ENCODE data around the gene MPC2.

Gene MPC2

DNA sequence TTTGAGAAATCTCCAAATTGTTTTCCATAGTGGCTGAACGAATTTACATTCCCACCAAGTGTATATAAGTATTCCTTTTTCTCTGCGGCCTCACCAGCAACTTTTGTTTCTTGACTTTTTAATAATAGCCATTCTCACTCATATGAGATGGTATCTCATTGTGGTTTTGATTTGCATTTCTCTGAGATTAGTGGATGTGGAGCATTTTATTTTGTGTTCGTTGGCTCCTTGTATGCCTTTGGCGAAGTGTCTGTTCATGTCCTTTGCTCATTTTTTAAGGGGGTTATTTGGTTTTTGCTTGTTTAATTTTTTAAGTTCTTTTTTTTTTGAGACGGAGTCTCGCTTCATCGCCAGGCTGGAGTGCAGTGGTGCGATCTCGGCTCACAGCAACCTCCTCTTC, 45.1 kb upstream of the MPC2 start:
- TF ChIP-seq, protein P1, sequence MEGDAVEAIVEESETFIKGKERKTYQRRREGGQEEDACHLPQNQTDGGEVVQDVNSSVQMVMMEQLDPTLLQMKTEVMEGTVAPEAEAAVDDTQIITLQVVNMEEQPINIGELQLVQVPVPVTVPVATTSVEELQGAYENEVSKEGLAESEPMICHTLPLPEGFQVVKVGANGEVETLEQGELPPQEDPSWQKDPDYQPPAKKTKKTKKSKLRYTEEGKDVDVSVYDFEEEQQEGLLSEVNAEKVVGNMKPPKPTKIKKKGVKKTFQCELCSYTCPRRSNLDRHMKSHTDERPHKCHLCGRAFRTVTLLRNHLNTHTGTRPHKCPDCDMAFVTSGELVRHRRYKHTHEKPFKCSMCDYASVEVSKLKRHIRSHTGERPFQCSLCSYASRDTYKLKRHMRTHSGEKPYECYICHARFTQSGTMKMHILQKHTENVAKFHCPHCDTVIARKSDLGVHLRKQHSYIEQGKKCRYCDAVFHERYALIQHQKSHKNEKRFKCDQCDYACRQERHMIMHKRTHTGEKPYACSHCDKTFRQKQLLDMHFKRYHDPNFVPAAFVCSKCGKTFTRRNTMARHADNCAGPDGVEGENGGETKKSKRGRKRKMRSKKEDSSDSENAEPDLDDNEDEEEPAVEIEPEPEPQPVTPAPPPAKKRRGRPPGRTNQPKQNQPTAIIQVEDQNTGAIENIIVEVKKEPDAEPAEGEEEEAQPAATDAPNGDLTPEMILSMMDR (conservative IDR thresholded peaks at IDR 0.05; ENCODE audit: low read length): no peak
- no peak for TF ChIP-seq EZH2phosphoT487 (IDR thresholded peaks at IDR 0.05; ENCODE audit: borderline replicate concordance)
- H3K9me3 ChIP-seq (ENCODE audit: insufficient read depth, low read depth, low read length): no peaks in the 10 kb centered on the region
- H3K4me1 ChIP-seq (ENCODE audit: insufficient read depth, low read length, poor library complexity, severe bottlenecking): peaks cover 9% of the 10 kb centered on the region
- H3K27me3 ChIP-seq (ENCODE audit: insufficient read depth, low read length, poor library complexity, severe bottlenecking): no peaks in the 10 kb centered on the region
- no peaks in the 10 kb centered on the region for H4K20me1 ChIP-seq (ENCODE audit: insufficient read depth, low read length, poor library complexity, severe bottlenecking)
- H3K36me3 ChIP-seq (ENCODE audit: insufficient read depth, low read length): peaks cover 46% of the 10 kb centered on the region
- H3K9ac ChIP-seq (ENCODE audit: low read depth, low read length, poor library complexity, severe bottlenecking): no peak overlapping the region
- H3K79me2 ChIP-seq (ENCODE audit: insufficient read depth, low read length): peaks cover 15% of the 10 kb centered on the region
- H3K9me2 ChIP-seq (replicated peaks; ENCODE audit: low read depth, low read length): no peaks in the 10 kb centered on the region
- no peak overlapping the region for H2AFZ ChIP-seq (ENCODE audit: low read length)
- H3F3A ChIP-seq (ENCODE audit: low read depth): no peaks in the 10 kb centered on the region
- no peak overlapping the region for H3K4me2 ChIP-seq (ENCODE audit: low read depth, low read length, poor library complexity, severe bottlenecking)
- H3K4me3 ChIP-seq (ENCODE audit: low read length, poor library complexity, severe bottlenecking): no peak overlapping the region

DNA sequence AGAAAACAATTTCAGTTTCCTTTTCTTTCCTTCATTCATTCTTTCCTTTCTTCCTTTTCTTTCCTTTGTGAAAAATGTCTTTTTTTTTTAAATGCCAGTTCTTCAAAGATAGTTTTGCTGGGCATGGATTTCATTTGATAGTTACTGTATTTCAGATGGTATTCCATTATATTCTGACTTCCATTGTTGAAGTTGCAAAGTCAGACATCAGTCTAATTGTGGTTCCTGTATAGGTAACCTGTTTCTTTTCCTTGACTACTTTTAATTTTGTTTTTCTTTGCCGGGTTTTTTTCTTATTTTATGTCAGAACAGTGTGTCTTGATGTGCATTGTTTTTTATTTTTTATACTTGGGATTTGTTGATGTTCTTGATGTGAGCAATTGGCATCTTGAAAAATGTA, 40.4 kb upstream of the MPC2 start:
- Histone ChIP-seq H3K36me3 (ENCODE audit: insufficient read depth, low read length) (peaks cover 54% of the 10 kb centered on the region), H4K20me1 (ENCODE audit: insufficient read depth, low read length, poor library complexity, severe bottlenecking) (peaks cover 4% of the 10 kb centered on the region), H3K27me3 (ENCODE audit: insufficient read depth, low read length, poor library complexity, severe bottlenecking) (no peaks in the 10 kb centered on the region), H2AFZ (ENCODE audit: low read length) (no peak overlapping the region), H3K9ac (ENCODE audit: low read depth, low read length, poor library complexity, severe bottlenecking) (no peak overlapping the region), H3K9me3 (ENCODE audit: insufficient read depth, low read depth, low read length) (no peaks in the 10 kb centered on the region), H3K9me2 (replicated peaks; ENCODE audit: low read depth, low read length) (no peaks in the 10 kb centered on the region), H3K4me3 (ENCODE audit: low read length, poor library complexity, severe bottlenecking) (no peak overlapping the region), H3K4me2 (ENCODE audit: low read depth, low read length, poor library complexity, severe bottlenecking) (no peak overlapping the region), H3K79me2 (ENCODE audit: insufficient read depth, low read length) (no peaks in the 10 kb centered on the region; the same call in 1 of the 2 replicates), H3F3A (ENCODE audit: low read depth) (no peaks in the 10 kb centered on the region), H3K4me1 (ENCODE audit: insufficient read depth, low read length, poor library complexity, severe bottlenecking) (no peaks in the 10 kb centered on the region)
- TF ChIP-seq, protein P1 (conservative IDR thresholded peaks at IDR 0.05; ENCODE audit: low read length): no peak
- no peak for TF ChIP-seq EZH2phosphoT487 (IDR thresholded peaks at IDR 0.05; ENCODE audit: borderline replicate concordance)

DNA sequence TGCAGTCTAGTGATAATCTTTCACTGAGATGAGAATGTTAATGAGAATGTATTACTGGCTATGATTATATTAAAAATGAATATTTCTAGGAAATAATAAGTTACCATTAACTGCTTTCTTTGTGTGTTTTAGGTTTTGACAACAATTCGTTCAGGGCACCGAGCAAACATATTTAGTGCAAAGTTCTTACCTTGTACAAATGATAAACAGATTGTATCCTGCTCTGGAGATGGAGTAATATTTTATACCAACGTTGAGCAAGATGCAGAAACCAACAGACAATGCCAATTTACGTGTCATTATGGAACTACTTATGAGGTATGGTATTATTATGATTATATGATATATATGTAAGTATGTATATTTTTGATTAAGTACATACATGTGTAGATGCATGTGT, 37.8 kb upstream of the MPC2 start:
- no peaks in the 10 kb centered on the region for H3K9me3 ChIP-seq (ENCODE audit: insufficient read depth, low read depth, low read length)
- no peak overlapping the region for H3K4me3 ChIP-seq (ENCODE audit: low read length, poor library complexity, severe bottlenecking)
- no peaks in the 10 kb centered on the region for H3F3A ChIP-seq (ENCODE audit: low read depth)
- no peak overlapping the region for H2AFZ ChIP-seq (ENCODE audit: low read length)
- TF ChIP-seq, protein P1 (conservative IDR thresholded peaks at IDR 0.05; ENCODE audit: low read length): no peak
- TF ChIP-seq EZH2phosphoT487 (IDR thresholded peaks at IDR 0.05; ENCODE audit: borderline replicate concordance): no peak
- H3K9ac ChIP-seq (ENCODE audit: low read depth, low read length, poor library complexity, severe bottlenecking): no peak overlapping the region
- H3K9me2 ChIP-seq (replicated peaks; ENCODE audit: low read depth, low read length): no peaks in the 10 kb centered on the region
- H4K20me1 ChIP-seq (ENCODE audit: insufficient read depth, low read length, poor library complexity, severe bottlenecking): peaks cover 4% of the 10 kb centered on the region
- no peaks in the 10 kb centered on the region; the same call in 1 of the 2 replicates for H3K79me2 ChIP-seq (ENCODE audit: insufficient read depth, low read length)
- H3K36me3 ChIP-seq (ENCODE audit: insufficient read depth, low read length): peaks cover 53% of the 10 kb centered on the region
- no peak overlapping the region for H3K4me2 ChIP-seq (ENCODE audit: low read depth, low read length, poor library complexity, severe bottlenecking)
- no peaks in the 10 kb centered on the region for H3K27me3 ChIP-seq (ENCODE audit: insufficient read depth, low read length, poor library complexity, severe bottlenecking)
- H3K4me1 ChIP-seq (ENCODE audit: insufficient read depth, low read length, poor library complexity, severe bottlenecking): no peaks in the 10 kb centered on the region

Measured in Loucy (cell line).